PC-9 (cell line): Measurements from ENCODE around the gene GGNBP2.

Source experiments
- EZH2 ChIP-seq: fragments of 200-600 bp; sonication (generic); IDR thresholded peaks from 2 replicates; pipeline ENCODE4 v1.8.0; 2017; ENCODE audit warnings: antibody characterized with exemption, low read depth
- TF ChIP-seq, protein P1 (sequence below): fragments of 200-600 bp; sonication (generic); conservative IDR thresholded peaks from 2 replicates; pipeline ENCODE4 v1.6.1; 2017; ENCODE audit warnings: mixed run types, antibody characterized with exemption, mild to moderate bottlenecking, moderate library complexity

DNA sequence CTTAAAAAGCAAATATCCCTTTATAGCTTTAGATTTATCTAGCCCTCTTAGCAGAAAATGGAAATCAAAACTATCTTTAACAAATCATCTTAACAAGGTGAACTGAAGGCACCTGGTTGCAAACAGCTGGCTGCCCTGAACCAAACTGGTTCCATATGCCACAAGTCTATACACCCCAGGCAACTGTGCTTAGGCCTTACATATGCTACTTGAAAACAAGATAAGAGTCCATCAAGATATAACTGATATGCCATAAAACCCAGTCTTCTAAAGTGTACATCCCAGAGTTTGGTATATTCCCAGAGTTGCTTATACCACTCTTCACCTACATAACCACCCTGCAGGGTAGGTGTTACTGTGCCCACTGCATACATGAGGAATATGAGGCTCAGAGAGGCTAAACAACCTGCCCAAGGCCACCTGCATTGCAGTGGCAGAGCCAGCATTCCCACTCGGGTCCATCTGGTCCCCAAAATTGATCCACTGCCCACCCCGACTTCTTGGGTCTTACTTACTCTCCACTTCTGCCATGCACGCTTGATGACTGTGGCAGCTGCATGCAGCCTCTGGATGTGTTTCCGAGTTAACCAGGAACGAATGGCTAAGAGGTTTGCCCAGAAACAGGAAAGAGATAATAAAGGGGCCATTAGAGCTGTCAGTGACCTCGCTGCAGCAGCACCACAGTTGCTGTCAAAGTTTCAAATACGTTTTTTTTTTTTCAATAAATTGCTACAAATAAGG, 46.0 kb upstream of the GGNBP2 start:
- TF ChIP-seq EZH2: no peak
- TF ChIP-seq, protein P1, sequence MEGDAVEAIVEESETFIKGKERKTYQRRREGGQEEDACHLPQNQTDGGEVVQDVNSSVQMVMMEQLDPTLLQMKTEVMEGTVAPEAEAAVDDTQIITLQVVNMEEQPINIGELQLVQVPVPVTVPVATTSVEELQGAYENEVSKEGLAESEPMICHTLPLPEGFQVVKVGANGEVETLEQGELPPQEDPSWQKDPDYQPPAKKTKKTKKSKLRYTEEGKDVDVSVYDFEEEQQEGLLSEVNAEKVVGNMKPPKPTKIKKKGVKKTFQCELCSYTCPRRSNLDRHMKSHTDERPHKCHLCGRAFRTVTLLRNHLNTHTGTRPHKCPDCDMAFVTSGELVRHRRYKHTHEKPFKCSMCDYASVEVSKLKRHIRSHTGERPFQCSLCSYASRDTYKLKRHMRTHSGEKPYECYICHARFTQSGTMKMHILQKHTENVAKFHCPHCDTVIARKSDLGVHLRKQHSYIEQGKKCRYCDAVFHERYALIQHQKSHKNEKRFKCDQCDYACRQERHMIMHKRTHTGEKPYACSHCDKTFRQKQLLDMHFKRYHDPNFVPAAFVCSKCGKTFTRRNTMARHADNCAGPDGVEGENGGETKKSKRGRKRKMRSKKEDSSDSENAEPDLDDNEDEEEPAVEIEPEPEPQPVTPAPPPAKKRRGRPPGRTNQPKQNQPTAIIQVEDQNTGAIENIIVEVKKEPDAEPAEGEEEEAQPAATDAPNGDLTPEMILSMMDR: no peak
